ENCODE results near the gene SPATS2L. TPM values are rescaled to one million over a fixed set of nuclear protein-coding genes. Genes with fewer than 3 reads are reported as not detected.

Gene SPATS2L
- total RNA-seq, 1 donor from 2014 or later = 100 TPM

DNA sequence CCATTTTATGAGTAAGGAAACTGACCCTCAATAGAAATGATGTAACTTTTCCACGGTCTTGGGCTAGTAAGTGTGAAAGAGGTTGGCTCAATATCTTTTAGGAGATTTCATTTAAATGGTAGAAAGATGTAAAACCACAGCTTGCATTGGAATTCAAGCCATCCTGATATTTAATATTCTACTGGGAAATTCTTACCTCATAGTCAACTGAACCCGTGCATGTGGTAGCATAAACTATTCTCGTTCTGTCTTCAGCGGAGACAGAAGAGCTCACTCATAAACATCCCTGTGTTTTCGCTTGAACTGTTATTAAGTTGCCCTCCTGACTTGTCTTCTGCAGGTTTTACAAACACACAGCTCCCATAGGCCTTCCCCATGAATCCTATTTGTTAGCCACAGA lies 8.5 kb upstream of the SPATS2L start:
- no peak overlapping the region for H3K4me3 ChIP-seq

DNA sequence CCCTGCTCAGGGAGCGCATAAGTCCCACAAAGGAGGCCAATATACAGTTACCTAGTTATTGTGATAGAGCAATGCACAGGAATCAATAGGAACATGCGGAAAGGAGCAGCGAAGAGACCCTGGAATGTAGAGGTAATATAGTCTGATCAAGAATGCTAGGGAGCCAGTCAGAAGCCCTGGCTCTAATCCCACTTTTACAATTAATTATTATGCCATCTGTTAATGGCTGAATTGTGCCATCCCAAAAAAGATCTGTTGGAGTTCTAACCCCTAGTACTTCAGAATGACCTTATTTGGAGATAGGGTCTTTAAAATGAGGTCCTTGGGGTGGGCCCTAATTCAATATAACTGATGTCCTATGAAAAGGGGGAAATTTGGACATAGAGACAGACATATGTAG lies 7.7 kb upstream of the SPATS2L start:
- Histone ChIP-seq H3K4me3 (no peak overlapping the region), H3K9me3 (no peaks in the 10 kb centered on the region), H3K4me1 (no peaks in the 10 kb centered on the region), H3K27me3 (ENCODE audit: low read depth) (no peaks in the 10 kb centered on the region), H3K36me3 (no peaks in the 10 kb centered on the region), H3K27ac (no peak overlapping the region)
- ATAC-seq (no peak), DNase-seq (no peak)
- TF ChIP-seq, protein P1, sequence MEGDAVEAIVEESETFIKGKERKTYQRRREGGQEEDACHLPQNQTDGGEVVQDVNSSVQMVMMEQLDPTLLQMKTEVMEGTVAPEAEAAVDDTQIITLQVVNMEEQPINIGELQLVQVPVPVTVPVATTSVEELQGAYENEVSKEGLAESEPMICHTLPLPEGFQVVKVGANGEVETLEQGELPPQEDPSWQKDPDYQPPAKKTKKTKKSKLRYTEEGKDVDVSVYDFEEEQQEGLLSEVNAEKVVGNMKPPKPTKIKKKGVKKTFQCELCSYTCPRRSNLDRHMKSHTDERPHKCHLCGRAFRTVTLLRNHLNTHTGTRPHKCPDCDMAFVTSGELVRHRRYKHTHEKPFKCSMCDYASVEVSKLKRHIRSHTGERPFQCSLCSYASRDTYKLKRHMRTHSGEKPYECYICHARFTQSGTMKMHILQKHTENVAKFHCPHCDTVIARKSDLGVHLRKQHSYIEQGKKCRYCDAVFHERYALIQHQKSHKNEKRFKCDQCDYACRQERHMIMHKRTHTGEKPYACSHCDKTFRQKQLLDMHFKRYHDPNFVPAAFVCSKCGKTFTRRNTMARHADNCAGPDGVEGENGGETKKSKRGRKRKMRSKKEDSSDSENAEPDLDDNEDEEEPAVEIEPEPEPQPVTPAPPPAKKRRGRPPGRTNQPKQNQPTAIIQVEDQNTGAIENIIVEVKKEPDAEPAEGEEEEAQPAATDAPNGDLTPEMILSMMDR (IDR thresholded peaks at IDR 0.05) = no peak
- intact Hi-C loops (cut with DNase I) = no loop called here

More for the DNA sequence above, 8.5 kb upstream of the SPATS2L start:
- Histone ChIP-seq H3K9me3 (no peaks in the 10 kb centered on the region), H3K27ac (no peak overlapping the region), H3K4me1 (no peaks in the 10 kb centered on the region), H3K36me3 (no peaks in the 10 kb centered on the region), H3K27me3 (ENCODE audit: low read depth) (no peaks in the 10 kb centered on the region)
- no peak for DNase-seq
- TF ChIP-seq, protein P1 (IDR thresholded peaks at IDR 0.05) = no peak
- ATAC-seq = no peak
- intact Hi-C loops (cut with DNase I) = no loop called here

DNA sequence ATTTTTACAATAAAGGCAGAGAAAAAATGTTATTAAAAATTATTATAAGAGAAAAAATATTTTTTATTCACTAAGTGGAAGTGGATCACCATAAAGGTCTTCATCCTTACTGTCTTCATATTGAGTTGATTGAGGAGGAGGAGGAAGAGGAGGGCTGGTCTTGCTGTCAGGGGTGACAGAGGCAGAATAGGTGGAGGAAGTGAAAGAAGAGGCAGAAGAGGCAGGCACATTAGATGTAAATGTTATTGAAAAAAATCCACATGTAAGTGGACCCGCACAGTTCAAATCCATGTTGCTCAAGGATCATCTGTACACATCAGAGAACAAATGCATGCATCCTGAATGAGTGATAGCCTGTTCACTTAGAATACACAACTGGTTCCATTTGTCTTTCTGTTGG lies 6.4 kb upstream of the SPATS2L start:
- Histone ChIP-seq H3K27ac (no peak overlapping the region), H3K4me3 (no peak overlapping the region), H3K4me1 (no peaks in the 10 kb centered on the region), H3K9me3 (no peaks in the 10 kb centered on the region), H3K27me3 (ENCODE audit: low read depth) (no peaks in the 10 kb centered on the region), H3K36me3 (no peaks in the 10 kb centered on the region)
- no peak for ATAC-seq
- TF ChIP-seq, protein P1 (IDR thresholded peaks at IDR 0.05) = no peak
- intact Hi-C loops (cut with DNase I) = no loop called here
- DNase-seq = no peak

DNA sequence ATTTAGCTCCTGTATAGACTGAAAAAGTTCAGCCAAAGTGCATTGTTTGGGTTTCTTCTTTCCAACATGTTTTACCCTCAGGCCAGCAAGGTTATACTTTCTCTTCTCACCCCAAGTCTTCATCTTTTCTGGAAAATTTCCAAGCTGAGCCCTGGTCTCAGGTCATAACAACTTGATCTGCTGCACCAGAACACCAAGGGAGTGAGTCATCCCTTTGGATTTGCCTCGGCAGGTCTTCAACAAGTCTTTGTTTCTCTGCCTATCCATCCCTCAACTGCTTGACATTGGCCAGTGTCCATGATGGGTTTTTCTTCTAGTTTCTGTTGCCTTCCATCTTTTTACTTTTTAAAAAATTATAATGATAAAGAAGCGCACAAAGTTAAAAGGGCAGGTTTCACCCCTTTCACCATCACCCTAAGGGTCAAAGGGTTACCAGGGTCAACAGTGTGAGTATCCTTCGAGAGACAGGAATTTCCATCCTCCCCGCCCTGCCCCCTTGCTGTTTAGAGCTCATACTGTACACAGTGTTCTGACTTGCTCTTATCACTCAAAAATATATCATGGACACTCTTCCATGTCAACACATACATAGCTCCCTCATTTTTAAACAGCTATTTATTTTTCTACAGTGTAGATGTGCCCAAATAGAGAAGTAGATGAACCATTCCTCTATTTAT lies 5.7 kb upstream of the SPATS2L start:
- H3K36me3 ChIP-seq = no peaks in the 10 kb centered on the region
- TF ChIP-seq, protein P1 (IDR thresholded peaks at IDR 0.05) = no peak
- H3K9me3 ChIP-seq = no peaks in the 10 kb centered on the region
- no peak overlapping the region for H3K4me3 ChIP-seq
- DNase-seq (no peak), ATAC-seq (no peak)
- no peak overlapping the region for H3K27ac ChIP-seq
- no peaks in the 10 kb centered on the region for H3K27me3 ChIP-seq (ENCODE audit: low read depth)
- peaks cover 6% of the 10 kb centered on the region for H3K4me1 ChIP-seq
- intact Hi-C loops (cut with DNase I) = no loop called here

DNA sequence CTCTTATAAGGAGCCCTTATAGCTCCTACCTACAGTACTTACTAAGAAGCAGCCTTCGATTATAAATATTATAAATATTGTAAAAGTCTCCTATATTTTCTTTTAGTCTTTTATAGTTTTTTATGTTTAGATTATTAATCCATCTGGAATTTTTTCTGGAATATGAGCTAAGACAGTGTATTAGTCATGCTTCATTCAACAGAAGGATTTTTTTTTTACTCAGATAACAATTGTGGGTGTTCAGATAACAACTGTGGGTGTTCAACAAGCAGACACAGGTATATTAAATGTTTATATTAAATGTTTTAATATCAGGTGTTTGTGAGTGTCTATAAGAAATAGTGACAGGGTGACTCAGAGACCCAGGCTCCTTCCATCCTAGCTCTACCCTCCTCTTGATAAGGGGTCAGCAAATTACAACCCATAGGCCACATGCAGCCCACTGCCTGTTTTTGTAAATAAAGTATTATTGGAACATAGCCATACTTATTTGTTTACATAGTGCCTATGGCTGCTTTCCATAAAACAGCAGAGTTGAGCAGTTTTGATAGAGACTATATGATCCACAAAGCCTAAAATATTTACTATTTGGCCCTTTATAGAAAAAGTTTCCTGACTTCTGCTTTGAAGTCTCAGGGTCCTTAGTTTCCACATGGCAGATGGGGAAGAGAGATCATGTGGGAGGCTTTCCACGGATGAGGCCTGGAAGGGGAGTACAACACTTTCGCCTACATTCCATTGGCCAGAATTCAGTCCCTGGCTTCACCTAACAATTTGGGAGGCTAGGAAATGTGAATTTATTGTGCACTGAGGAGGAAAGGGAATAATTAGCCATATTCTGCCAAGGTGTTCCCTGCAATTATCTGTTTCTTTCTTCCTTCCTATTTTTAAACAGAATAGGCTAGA lies 4.3 kb upstream of the SPATS2L start:
- no peaks in the 10 kb centered on the region for H3K36me3 ChIP-seq
- no peak overlapping the region for H3K27ac ChIP-seq
- peaks cover 7% of the 10 kb centered on the region for H3K4me1 ChIP-seq
- TF ChIP-seq, protein P1 (IDR thresholded peaks at IDR 0.05) = no peak
- H3K4me3 ChIP-seq = no peak overlapping the region
- no peaks in the 10 kb centered on the region for H3K27me3 ChIP-seq (ENCODE audit: low read depth)
- ATAC-seq (no peak), DNase-seq (no peak)
- intact Hi-C loops (cut with DNase I) = no loop called here
- H3K9me3 ChIP-seq = no peaks in the 10 kb centered on the region

All from lower lobe of right lung (tissue), 2 donors.